MV-4-11 (cell line): ENCODE results near the gene ZSCAN10.
A peak's percentile ranks its signal among the peaks of the same experiment; 100 is the strongest.

Experiments
- DNase-seq: peaks from one replicate; lab custom pipeline; 2025; lab: John Stamatoyannopoulos, UW

ZSCAN10 gene

DNA sequence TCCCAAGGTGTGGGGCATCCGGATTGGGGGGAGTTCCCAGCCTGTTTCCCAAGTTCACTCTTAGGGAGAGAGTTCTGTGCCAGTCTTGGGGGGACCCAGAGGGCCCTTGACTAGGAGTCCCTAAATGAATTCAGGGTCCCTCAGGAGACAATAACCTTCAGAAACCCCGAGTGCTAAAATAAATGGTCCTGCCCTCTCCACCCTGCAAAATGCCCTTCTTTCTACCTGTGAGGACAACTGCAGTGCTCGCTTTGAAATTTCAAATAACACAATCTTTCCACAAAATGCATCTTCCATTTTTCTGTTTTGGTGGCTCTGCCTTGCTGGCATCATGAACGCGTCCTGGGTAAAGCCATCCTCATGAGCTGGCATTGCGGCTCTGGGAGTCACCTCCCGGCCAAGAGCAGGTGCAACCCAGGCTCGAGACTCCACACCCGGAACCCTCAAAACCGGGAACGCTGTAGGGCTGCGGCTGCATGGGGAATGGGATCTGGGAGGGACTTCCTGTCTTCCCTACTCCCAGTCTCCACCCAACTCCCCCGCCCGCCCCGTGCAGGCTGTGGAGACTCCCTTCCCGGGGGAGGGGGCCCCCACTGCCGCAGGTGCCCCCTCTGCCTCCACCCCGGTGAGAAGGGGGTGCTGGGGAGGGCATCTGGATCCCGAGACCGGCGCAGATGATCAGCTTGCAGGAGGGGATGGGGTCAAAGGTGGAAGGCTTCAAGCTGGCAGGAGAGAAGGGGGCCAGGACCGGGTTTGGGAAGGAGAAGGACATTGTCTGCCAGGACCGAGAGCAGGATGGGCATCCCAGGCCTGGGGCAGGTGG is 13.2 kb upstream of the ZSCAN10 start, which contains the start of gene ZNF205:
Gene ZNF205 (plus strand): TSS at position 529 of the 823 bp plus-strand sequence. CDS start 845 bp downstream, outside the sequence.
- DNase-seq = no peak

DNA sequence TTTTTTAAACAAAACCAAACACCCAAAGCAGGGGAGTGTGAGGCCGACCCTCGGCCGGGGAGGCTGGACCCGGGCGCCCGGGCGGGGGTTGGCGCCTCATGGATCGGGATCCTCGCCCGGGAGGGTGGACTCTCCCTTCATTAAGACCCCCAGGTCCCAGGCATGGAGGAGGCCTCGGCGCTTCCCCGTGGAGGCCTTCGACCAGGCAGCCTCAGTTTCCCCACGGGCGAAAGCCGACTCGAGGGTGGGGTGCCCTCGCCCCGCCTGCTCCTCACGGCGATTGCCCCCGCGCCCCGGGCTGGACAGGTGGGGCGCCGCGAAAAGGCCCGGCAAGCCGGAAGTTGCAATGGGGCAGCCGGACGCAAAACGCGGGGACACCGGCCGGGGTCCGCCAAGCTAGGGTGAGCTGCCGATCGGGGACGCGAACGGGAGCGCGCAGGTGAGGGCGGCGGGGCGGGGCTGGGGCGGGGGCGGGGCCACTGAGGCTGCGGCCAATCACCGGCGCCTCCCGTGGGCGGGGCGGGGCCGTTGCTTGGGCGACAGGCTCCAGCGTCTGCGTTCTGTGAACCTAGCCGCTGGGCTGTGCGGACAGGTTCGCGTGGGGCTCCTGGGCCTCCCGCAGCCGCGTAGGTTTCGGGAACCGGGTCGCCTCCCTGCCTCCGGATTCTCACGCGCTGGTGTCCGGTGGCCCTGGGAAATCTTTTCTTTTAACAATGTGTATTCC is 7.3 kb upstream of the ZSCAN10 start:
- peak; percentile 83 for DNase-seq

GRCh38 chr16:3101841-3102470 is 2.9 kb upstream of the ZSCAN10 start:
- peak; percentile 69 for DNase-seq

- DNase-seq = peak; percentile 70
Measured at GRCh38 chr16:3101018-3101840, 2.1 kb upstream of the ZSCAN10 start.

- DNase-seq = peak; percentile 89
Measured at GRCh38 chr16:3099732-3100499, 822 bp upstream of the ZSCAN10 start.

DNA sequence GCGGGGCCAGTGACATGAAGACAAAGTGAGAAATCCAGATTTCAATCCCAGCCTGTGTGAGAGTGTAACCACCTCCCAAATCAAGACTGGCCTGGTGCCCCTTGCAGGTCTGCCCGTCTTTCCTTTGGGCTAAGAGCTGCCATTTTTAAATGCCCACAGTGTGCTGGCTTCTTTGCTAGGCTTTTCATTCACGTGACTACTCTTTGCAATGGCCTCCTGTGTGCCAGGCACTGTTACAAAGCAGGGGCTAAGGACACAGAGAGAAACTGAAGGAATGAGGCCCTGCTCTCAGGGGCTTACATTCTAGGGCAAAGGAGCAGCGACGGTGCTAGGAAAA is 269 bp upstream of the ZSCAN10 start:
- no peak for DNase-seq

GRCh38 chr16:3097266-3097665 is 1.8 kb downstream of the ZSCAN10 start:
- DNase-seq = no peak

DNA sequence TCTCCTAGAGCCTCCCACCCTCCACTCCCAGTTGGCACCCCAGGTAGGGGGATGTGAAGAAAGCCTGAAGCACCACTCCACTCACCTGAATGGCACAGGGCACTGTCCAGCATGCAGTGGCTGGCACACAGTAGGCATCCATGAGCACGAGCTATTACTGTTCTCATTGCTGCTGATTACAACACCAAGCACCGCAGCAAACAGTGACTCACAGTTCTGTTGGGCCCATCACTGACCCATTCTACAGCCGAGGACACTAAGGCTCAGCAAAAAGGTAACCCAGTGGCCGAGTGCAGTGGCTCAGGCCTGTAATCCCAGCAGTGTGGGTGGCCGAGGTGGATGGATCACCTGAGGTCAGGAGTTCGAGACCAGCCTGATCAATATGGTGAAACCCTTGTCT is 2.7 kb downstream of the ZSCAN10 start:
- DNase-seq = no peak

DNA sequence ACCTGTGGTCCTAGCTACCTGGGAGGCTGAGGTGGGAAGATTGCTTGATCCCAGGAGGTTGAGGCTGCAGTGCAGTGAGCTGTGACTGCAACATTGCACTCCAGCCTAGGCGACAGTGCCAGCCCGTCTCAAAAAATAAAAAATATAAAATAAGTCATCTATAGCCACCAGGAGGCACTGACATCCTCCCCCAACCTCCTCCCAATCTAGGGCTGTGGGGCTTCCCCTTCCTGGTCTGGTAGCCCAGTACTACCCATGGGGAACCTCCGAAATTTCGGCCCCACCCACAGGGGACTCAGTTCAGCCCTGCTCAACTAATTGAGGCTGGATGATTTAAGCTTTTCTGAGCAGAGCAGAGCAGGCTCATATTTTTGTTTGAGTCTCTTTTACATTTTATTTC is 3.2 kb downstream of the ZSCAN10 start:
- peak; percentile 88 for DNase-seq

GRCh38 chr16:3094289-3095027 is 4.6 kb downstream of the ZSCAN10 start:
- peak; percentile 67 for DNase-seq

- DNase-seq = no peak
Measured at GRCh38 chr16:3092501-3092941, 6.6 kb downstream of the ZSCAN10 start.

GRCh38 chr16:3091551-3091950 is 7.5 kb downstream of the ZSCAN10 start:
- no peak for DNase-seq

DNA sequence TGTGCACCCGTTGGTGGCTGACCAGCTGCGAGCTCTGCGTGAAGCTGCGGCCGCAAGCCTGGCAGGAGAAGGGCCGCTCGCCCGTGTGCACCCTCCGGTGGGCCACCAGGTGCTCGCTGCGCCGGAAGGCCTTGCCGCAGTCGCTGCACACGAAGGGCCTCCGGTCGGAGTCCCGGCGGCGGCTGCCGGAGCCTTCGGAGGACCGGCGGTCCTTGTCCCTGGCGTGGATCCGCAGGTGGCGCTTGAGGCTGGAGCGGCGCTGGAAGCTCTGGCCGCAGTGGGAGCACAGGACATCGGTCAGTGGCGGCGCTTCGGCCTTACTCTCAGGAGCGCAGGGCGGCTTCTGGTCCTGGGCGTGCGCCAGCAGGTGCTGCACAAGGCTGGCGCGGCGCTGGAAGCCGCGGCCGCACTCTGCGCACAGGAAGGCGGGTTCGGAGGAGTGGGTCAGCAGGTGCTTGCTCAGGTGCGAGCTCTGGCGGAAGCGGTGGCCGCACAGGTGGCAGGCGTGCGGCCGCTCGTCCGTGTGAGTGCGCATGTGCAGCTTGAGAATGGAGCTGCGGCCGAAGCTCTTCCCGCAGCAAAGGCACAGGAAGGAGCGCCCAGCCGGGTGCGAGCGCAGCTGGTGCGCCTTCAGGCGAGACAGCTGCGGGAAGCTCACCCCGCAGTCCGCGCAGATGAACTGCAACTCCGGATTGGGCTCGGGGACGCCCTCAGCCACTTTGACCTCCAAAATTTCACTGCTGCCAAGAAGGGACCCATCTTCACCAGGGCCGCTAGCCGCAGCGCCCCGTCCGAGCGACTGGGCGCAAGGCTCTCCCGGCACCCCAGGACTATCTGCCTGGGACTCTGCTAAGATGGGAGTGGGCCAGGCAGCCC is 9.1 kb downstream of the ZSCAN10 start:
- no peak for DNase-seq

DNA sequence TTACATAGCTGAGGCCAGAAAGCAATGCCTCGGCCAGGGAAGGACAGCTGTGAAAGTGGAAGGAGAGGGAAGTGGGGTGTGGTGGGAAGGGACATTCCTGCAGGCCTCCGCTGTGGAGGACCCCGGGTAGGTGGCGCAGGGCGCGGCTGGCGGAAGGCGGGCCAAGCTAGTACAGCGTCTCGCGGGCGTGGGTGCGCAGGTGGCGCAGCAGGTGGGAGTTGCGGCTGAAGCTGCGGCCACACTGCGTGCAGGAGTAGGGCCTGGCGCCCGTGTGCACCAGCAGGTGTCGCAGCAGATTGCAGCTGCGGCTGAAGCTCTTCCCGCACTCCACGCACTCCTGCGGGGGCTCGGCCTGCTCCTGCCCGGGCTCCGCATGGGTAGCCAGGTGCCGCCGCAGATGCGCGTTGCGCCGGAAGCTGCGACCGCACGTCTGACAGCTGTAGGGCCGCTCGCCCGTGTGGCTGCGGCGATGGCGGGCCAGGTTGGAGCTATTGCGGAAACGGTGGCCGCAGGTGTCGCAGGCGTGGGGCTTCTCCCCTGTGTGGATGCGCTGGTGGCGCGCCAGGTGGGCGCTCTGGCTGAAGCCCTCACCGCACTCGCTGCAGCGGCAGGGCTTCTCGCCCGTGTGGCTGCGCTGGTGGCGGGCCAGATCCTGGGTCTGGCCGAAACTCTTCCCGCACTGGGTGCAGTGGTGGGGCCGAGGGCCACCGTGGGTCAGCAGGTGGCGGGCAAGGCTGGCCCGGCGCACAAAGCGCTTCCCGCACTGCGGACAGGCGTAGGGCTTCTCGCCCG is 10.0 kb downstream of the ZSCAN10 start:
- no peak for DNase-seq

DNA sequence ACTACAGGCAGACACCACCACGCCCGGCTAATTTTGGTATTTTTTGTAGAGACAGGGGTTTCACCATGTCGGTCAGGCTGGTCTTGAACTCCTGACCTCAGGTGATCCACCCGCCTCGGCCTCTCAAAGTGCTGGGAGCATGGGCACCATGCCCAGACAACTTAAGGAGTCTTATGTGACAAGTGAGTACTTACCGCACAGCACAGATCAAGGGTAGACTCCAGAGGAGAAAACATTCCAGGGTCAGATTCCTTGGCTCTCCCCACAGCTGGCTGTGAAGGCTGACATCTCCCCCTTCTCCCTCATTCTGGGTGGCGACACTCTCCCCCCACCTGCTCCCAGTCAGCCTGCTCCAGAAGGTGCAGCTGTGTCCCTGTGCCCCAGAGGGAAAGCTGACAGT is 10.6 kb downstream of the ZSCAN10 start:
- no peak for DNase-seq

- DNase-seq = peak; percentile 60
Measured at GRCh38 chr16:3087243-3088235, 11.6 kb downstream of the ZSCAN10 start.

DNA sequence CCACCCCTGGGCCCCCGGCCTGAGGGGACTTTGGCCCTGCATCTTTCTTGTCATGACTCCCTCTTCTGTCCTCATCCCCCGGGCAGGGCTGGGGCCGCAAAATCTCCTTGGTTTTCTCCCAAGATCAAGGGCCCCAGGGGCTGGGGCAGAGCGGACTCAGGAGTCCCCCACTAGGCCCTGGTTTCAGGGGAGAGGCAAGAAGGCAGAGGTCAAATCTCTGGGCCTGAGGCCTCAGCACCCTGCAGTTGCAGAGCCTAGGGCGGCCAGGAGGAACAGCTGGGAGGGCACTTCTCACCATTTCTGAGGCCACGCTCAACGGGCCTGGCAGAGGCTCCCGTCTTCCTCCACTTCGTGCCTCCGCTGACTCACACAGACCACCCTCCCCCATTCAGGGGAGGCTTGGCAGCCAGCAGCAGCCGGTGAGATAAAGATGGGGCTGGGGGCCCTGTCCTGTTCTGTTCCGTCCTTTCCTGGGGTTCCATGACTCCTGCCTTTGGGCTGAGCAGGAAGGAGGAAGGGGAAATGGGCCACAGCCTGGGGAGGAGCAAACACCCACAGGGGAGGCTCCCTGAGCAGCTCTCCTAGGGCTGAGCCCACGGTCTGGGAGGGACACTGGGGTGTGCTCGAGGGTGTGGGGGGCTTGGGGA is 12.4 kb downstream of the ZSCAN10 start:
- DNase-seq = peak; percentile 60
